GM21619 (cell line): ENCODE results near the gene THEMIS2.
"Not testable (repeated sequence)": the region's sequence is repeated elsewhere in the genome, so short reads cannot be mapped to it uniquely, and the experiment has no call there.

Experiments used
- ATAC-seq: cut with Tn5 transposase; IDR thresholded peaks from one replicate; pipeline ENCODE4 v1.9.1; 2021; ENCODE audit not compliant: unreplicated experiment

Gene THEMIS2

DNA sequence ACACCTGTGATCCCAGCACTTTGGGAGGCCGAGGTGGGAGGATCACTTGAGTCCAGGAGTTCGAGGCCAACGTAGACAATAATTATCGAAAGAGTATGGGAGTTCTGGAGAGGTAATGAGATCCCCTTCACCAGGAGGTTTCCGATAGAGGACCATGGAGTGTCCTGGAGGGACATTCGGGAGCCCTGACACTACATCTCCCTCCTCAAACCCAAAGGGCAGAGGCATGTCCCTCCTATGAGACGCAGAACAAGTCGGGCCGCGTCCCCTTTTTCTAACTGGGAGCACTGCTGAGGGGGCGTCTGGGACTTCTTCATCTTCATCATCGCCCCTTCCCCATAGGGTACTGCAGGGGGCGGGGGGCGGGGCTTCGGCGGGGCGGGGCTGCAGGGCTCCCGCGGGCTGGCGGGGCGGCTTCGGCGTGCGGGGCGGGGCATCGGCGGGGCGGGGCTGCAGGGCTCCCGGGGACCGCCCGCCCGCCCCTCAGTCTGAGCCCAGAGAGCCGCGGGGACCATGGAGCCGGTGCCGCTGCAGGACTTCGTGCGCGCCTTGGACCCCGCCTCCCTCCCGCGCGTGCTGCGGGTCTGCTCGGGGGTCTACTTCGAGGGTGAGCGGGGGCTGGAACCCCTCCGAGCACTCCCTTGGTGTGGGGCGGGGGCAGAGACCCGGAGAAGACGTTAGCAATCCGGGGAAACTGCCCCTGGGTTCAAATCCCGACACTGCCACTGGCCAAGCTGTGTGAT is at the start of gene THEMIS2:
TSS of gene THEMIS2 (plus strand) at position 486 of the 743 bp plus-strand sequence. CDS start at position 514, 28 bp downstream.
- ATAC-seq: no peak

DNA sequence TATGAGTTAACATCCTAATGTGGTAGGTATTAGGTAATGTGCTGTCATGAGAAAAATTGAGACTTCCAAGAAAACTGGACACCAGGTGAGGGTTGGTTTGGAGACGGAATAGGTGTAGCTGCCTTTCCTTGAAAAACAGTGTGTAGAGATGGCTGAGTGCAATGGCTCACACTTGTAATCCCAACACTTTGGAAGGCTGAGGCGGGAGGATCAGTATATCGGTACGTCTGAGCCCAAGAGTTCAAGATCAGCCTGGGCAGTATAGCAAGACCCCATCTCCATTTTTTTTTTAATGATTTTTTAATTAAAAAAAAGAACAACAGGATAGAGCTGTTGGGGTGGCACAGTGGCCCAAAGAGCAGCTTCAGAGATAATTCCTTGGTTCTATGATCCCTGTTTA is 48.6 kb upstream of the THEMIS2 start:
- ATAC-seq: no peak

GRCh38 chr1:27824411-27824810 is 47.9 kb upstream of the THEMIS2 start:
- ATAC-seq: no peak

DNA sequence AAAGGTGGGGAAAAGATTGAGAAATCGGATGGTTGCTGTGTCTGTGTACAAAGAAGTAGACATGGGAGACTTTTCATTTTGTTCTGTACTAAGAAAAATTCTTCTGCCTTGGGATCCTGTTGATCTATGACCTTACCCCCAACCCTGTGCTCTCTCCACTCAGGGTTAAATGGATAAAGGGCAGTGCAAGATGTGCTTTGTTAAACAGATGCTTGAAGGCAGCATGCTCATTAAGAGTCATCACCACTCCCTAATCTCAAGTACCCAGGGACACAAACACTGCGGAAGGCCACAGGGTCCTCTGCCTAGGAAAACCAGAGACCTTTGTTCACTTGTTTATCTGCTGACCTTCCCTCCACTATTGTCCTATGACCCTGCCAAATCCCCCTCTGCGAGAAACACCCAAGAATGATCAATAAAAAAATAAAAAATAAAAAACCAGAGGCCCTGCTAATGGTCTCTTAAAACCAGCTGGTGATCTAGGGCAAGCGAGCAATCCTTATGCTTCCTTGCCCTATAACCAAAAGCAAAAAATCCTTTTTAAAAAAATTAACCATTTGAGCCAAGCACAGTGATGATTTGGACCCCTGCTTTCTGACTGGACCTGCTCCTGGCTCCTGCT is 42.9 kb upstream of the THEMIS2 start:
- not testable (repeated sequence) for ATAC-seq

GRCh38 chr1:27830621-27831440 is 41.5 kb upstream of the THEMIS2 start, which contains the start of gene PPP1R8:
Gene PPP1R8, plus strand, starts transcription at chr1:27830782. Its CDS starts 54 bp downstream, at chr1:27830836.
- ATAC-seq: peak; percentile 97

GRCh38 chr1:27831568-27832410 is 40.6 kb upstream of the THEMIS2 start:
- ATAC-seq: no peak

DNA sequence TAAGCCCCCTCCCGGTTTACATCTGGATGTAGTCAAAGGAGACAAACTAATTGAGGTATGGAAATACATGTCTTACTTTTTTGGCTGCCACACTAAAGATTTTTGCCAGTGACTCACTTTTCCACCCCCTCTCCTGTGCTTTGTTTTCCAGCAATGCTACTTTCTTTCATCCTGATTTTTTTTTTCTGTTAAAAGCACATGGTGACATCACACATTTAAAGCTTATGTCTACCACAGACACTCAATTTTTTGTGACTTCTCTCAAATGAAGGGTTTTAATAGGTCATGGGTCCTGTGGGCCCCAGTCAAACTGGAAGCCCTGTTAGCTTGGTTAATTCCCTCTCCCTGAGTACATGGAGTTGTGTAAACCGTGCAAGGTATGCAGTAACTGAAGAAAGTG is 39.6 kb upstream of the THEMIS2 start:
- ATAC-seq: no peak

GRCh38 chr1:27833470-27833869 is 38.9 kb upstream of the THEMIS2 start:
- ATAC-seq: no peak

DNA sequence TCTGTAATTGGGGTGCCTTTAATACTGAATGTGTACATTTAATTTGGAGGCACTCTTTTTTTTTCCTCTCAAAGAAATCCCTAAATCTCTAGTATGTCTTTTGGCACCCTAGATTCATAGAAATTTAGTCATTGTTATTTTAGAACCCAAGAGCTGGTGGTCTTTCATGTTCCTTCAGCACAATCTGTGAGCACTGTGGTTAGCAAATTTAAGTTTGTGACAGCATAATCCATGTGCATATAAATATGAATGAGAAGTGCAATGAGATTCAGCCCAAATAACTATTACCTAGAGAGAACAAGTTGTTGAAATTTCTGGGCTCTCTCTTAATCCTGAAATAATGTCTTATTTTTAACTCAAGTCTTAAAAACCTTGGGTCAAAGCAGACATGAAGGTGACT is 37.3 kb upstream of the THEMIS2 start:
- no peak for ATAC-seq

GRCh38 chr1:27835501-27835900 is 36.8 kb upstream of the THEMIS2 start:
- ATAC-seq: no peak

GRCh38 chr1:27849951-27850350 is 22.4 kb upstream of the THEMIS2 start:
- ATAC-seq: no peak

- no peak for ATAC-seq
Measured at GRCh38 chr1:27855085-27855484, 17.3 kb upstream of the THEMIS2 start.

DNA sequence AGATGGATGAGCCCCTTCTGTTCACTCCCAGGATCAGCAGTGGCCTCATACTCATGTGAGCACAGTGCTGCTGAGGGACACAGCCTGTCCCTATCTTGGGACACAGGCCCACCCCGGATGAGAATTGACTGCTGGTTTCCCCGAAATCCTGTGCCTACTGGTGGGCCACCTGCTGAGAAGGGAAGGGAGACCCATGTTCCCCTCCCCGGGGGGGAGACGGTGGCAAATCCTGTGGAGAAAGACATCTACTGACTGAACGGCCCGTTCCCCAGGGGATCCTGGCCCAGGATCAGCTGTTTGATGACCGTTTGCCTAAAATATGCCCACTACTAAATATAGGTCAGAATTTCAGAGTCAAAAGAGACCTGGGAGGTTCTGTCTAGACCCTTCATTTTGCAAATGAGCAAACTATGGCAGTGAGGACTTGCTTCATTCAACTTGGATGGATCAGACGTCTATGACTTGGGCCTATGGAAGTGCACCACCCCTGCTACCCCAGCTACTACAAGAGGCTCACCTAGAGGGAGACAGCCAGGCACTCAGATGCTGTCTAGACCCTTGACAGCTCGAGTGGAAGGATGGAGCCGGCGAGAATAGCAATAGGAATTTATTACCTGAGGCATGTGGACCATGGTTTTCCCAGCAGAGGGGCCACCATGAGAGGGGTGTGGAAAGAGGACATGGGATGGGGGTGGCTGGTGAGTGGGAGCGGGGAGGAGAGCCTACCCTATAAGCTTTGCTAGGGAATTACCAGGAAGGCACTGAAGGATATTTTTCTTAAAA is 15.6 kb upstream of the THEMIS2 start:
- no peak for ATAC-seq

- not testable (repeated sequence) for ATAC-seq
Measured at GRCh38 chr1:27857552-27857951, 14.8 kb upstream of the THEMIS2 start.

GRCh38 chr1:27858072-27858948 is 14.0 kb upstream of the THEMIS2 start:
- no peak for ATAC-seq

GRCh38 chr1:27858949-27859576 is 13.3 kb upstream of the THEMIS2 start:
- ATAC-seq: no peak

DNA sequence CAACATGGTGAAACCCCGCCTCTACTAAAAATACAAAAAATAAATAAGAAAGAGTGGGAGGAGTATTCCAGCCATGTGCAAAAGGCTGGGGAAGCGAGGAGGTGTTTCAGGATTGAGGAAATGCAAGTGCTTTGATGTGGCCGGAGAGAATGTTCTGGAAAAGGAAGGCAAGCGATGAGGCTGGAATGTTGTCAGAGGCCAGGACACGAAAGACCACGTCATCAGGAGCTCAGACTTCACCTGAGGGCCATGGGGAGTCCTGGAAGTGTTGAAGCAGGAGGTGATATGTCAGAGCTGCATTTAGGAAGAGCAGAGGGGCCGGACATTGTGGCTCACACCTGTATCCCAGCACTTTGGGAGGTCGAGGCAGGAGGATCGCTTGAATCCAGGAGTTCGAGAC is 10.9 kb upstream of the THEMIS2 start:
- no peak for ATAC-seq

- ATAC-seq: no peak
Measured at GRCh38 chr1:27862004-27862403, 10.3 kb upstream of the THEMIS2 start.
